ENCODE measurements around the gene SSR3.

GRCh38 chr3:156551261-156551660, 3.7 kb downstream of the SSR3 start:
- TF ChIP-seq EZH2phosphoT487 (IDR thresholded peaks at IDR 0.05; ENCODE audit: borderline replicate concordance, low read length) (no peak), CTCF (conservative IDR thresholded peaks at IDR 0.05; ENCODE audit: low read depth, low read length) (no peak), EZH2 (IDR thresholded peaks at IDR 0.05; ENCODE audit: low read length, unreplicated experiment) (no peak)
